Ishikawa (cell line): ENCODE measurements around the gene ZNF197.

Source experiments
- CEBPB ChIP-seq: IDR thresholded peaks from 2 replicates; pipeline ENCODE4 v1.6.1; 2012
- CREB1 ChIP-seq: IDR thresholded peaks from 2 replicates; pipeline ENCODE4 v1.6.1; 2012; ENCODE audit warnings: low read depth
- EGR1 ChIP-seq: IDR thresholded peaks from 2 replicates; pipeline ENCODE4 v1.6.1; 2012
- EP300 ChIP-seq: IDR thresholded peaks from 2 replicates; pipeline ENCODE4 v1.6.1; 2012; ENCODE audit warnings: borderline replicate concordance
- NFIC ChIP-seq: IDR thresholded peaks from 2 replicates; pipeline ENCODE4 v1.6.1; 2012
- TCF12 ChIP-seq: IDR thresholded peaks from 2 replicates; pipeline ENCODE4 v1.6.1; 2012; ENCODE audit warnings: low read depth
- YY1 ChIP-seq: IDR thresholded peaks from 2 replicates; pipeline ENCODE4 v1.6.1; 2012; ENCODE audit warnings: low read depth
- ZBTB7A ChIP-seq: IDR thresholded peaks from 2 replicates; pipeline ENCODE4 v1.6.1; 2012; ENCODE audit warnings: low read depth
- TF ChIP-seq, protein P1 (sequence below): IDR thresholded peaks from 2 replicates; pipeline ENCODE4 v1.6.1; 2012
- TF ChIP-seq, protein P2 (sequence below): IDR thresholded peaks from 2 replicates; pipeline ENCODE4 v1.6.1; 2012

Gene ZNF197

DNA sequence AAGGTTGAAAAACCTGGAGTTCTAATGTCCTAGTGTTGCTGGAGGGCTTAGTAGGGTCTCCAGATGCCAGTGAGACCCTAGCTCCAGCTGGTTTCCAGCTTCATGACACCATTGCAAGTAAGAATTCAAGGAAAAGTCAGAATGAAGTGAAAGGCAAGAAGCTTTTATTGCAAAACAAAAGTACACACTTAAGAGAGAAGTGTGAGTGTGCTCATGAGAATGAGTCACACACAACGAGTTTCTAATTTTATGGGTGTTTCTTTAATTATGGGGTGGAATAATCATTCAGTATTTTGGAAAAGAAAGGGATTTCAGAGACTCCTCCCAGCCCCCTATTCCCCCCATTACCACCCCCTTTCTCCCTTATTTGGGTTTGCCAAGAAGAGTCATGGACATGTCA is 63.1 kb downstream of the ZNF197 start:
- TF ChIP-seq, protein P1, sequence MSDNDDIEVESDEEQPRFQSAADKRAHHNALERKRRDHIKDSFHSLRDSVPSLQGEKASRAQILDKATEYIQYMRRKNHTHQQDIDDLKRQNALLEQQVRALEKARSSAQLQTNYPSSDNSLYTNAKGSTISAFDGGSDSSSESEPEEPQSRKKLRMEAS: no peak
- no peak for TF ChIP-seq TCF12
- TF ChIP-seq YY1: no peak
- no peak for TF ChIP-seq NFIC
- TF ChIP-seq, protein P2, sequence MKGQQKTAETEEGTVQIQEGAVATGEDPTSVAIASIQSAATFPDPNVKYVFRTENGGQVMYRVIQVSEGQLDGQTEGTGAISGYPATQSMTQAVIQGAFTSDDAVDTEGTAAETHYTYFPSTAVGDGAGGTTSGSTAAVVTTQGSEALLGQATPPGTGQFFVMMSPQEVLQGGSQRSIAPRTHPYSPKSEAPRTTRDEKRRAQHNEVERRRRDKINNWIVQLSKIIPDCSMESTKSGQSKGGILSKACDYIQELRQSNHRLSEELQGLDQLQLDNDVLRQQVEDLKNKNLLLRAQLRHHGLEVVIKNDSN: no peak
- TF ChIP-seq CEBPB: no peak
- no peak for TF ChIP-seq ZBTB7A
- TF ChIP-seq CREB1: no peak
- no peak for TF ChIP-seq EGR1
- TF ChIP-seq EP300: no peak
